IMR-90 (cell line): ENCODE measurements around the gene SH3GL2. TPM values are rescaled to one million over a fixed set of nuclear protein-coding genes. Genes with fewer than 3 reads are reported as not detected.

ENCODE experiments used
- ATAC-seq: fragments of 200-7000 bp; cut with Tn5 transposase; 2 replicates; pipeline ENCODE4 v1.9.1; 2020; ENCODE audit warnings: low read depth, mild to moderate bottlenecking, moderate library complexity
- BruUV-seq: library from RNA; stranded (reverse); fragments of 400-500 nt; replicated peaks from 2 replicates; lab custom pipeline; 2021; lab: Mats Ljungman, UMichigan
- CTCF ChIA-PET: fragments of 300-600 bp; formaldehyde crosslinking; extraction: SDS; loops from one replicate; lab custom pipeline; 2021; ENCODE audit warnings: antibody characterized with exemption; lab: Yijun Ruan, JAX
- POLR2A ChIA-PET: fragments of 300-600 bp; sonication (Branson Sonifier 250); formaldehyde crosslinking; loops from one replicate; lab custom pipeline; 2022; ENCODE audit warnings: antibody characterized with exemption; ENCODE audit not compliant: unreplicated experiment; lab: Charles Lee
- DNase-seq: peaks from one replicate; pipeline ENCODE4 v3.0.0; 2013
- H2AFZ ChIP-seq: replicated peaks from 2 replicates; pipeline ENCODE3; 2013; ENCODE audit warnings: low read length, mild to moderate bottlenecking; ENCODE audit not compliant: poor library complexity
- H2AK5ac ChIP-seq: 2 replicates; pipeline ENCODE4 v1.6.1; 2013; ENCODE audit warnings: low read depth, low read length, inconsistent platforms
- H2AK9ac ChIP-seq: replicated peaks from 2 replicates; pipeline ENCODE3; 2013; ENCODE audit warnings: mild to moderate bottlenecking, low read depth, low read length, moderate library complexity; ENCODE audit not compliant: poor library complexity
- H2BK120ac ChIP-seq: 2 replicates; pipeline ENCODE4 v1.6.1; 2013; ENCODE audit warnings: low read depth, low read length, inconsistent platforms
- H2BK15ac ChIP-seq: 3 replicates; pipeline ENCODE4 v1.6.1; 2013; ENCODE audit warnings: low read depth, low read length, inconsistent platforms
- H2BK20ac ChIP-seq: 2 replicates; pipeline ENCODE4 v1.6.1; 2013; ENCODE audit warnings: low read depth, mild to moderate bottlenecking, inconsistent platforms, low read length, moderate library complexity
- H2BK5ac ChIP-seq: 2 replicates; pipeline ENCODE4 v1.6.1; 2013; ENCODE audit warnings: mild to moderate bottlenecking, low read depth, low read length, inconsistent platforms; ENCODE audit not compliant: poor library complexity, severe bottlenecking
- H3K14ac ChIP-seq: replicated peaks from 2 replicates; pipeline ENCODE4 v1.6.1; 2013; ENCODE audit warnings: low read depth, low read length, inconsistent platforms
- H3K18ac ChIP-seq: 2 replicates; pipeline ENCODE4 v1.6.1; 2013; ENCODE audit warnings: low read depth, low read length, control low read depth
- H3K23ac ChIP-seq: 2 replicates; pipeline ENCODE4 v1.6.1; 2013; ENCODE audit warnings: low read depth, low read length, inconsistent platforms
- H3K27ac ChIP-seq: 2 replicates; pipeline ENCODE4 v1.5.1; 2013; ENCODE audit warnings: mild to moderate bottlenecking, control low read depth, low read length; ENCODE audit not compliant: insufficient read depth
- H3K27me3 ChIP-seq: 2 replicates; pipeline ENCODE4 v1.6.1; 2013; ENCODE audit warnings: low read length; ENCODE audit not compliant: control insufficient read depth, insufficient read depth
- H3K36me3 ChIP-seq: 2 replicates; pipeline ENCODE4 v1.6.1; 2013; ENCODE audit warnings: low read length, mixed read lengths; ENCODE audit not compliant: control insufficient read depth, insufficient read depth
- H3K4ac ChIP-seq: 2 replicates; pipeline ENCODE4 v1.6.1; 2013; ENCODE audit warnings: low read depth, low read length, inconsistent platforms
- H3K4me1 ChIP-seq: 2 replicates; pipeline ENCODE4 v1.6.1; 2013; ENCODE audit warnings: low read length, mixed read lengths; ENCODE audit not compliant: control insufficient read depth, insufficient read depth
- H3K4me2 ChIP-seq: 2 replicates; pipeline ENCODE4 v1.6.1; 2013; ENCODE audit warnings: low read depth, mild to moderate bottlenecking, control low read depth, low read length, moderate library complexity
- H3K4me3 ChIP-seq: 2 replicates; pipeline ENCODE4 v1.5.1; 2013; ENCODE audit warnings: low read depth, mild to moderate bottlenecking, control low read depth, low read length, moderate library complexity; ENCODE audit not compliant: insufficient read depth
- H3K56ac ChIP-seq: 2 replicates; pipeline ENCODE4 v1.6.1; 2013; ENCODE audit warnings: low read length, inconsistent platforms; ENCODE audit not compliant: insufficient read depth; ENCODE audit errors: extremely low read depth
- H3K79me1 ChIP-seq, 2 experiments: 2 replicates each; pipeline ENCODE4 v1.6.1; 2013; ENCODE audit warnings: low read length in 2 of 2, inconsistent platforms in 1 of 2, low read depth in 1 of 2
- H3K9ac ChIP-seq: 2 replicates; pipeline ENCODE4 v1.6.1; 2013; ENCODE audit warnings: low read depth, low read length, control low read depth
- H3K9me1 ChIP-seq: 2 replicates; pipeline ENCODE4 v1.6.1; 2013; ENCODE audit warnings: low read length, inconsistent platforms; ENCODE audit not compliant: insufficient read depth
- H3K9me3 ChIP-seq: 2 replicates; pipeline ENCODE4 v1.6.1; 2013; ENCODE audit warnings: low read length; ENCODE audit not compliant: control insufficient read depth, insufficient read depth
- H4K20me1 ChIP-seq: 2 replicates; pipeline ENCODE4 v1.6.1; 2013; ENCODE audit warnings: low read length, inconsistent platforms; ENCODE audit not compliant: insufficient read depth
- H4K5ac ChIP-seq: 2 replicates; pipeline ENCODE4 v1.6.1; 2013; ENCODE audit warnings: mild to moderate bottlenecking, low read depth, low read length, control low read depth
- H4K8ac ChIP-seq, 2 experiments: 2 replicates each; pipeline ENCODE4 v1.6.1; 2013; ENCODE audit warnings: low read depth in 2 of 2, low read length in 2 of 2, control low read depth in 1 of 2, inconsistent platforms in 1 of 2
- H4K91ac ChIP-seq: 2 replicates; pipeline ENCODE4 v1.6.1; 2013; ENCODE audit warnings: low read depth, low read length, inconsistent platforms; ENCODE audit not compliant: insufficient read depth
- BHLHE40 ChIP-seq: fragments of 150-350 bp; IDR thresholded peaks from 2 replicates; pipeline ENCODE4 v1.6.1; 2016; ENCODE audit warnings: mild to moderate bottlenecking, low read depth, low read length
- CEBPB ChIP-seq: IDR thresholded peaks from 2 replicates; pipeline ENCODE4 v1.6.1; 2012; ENCODE audit warnings: low read depth, low read length, improper control_type of control experiment
- CHD1 ChIP-seq: IDR thresholded peaks from 2 replicates; pipeline ENCODE4 v1.6.1; 2012; ENCODE audit warnings: low read depth, low read length, improper control_type of control experiment
- CTCF ChIP-seq: conservative IDR thresholded peaks from 2 replicates; pipeline ENCODE4 v1.5.1; 2012; ENCODE audit warnings: mild to moderate bottlenecking, low read depth, low read length, improper control_type of control experiment
- ELK1 ChIP-seq: fragments of 150-350 bp; IDR thresholded peaks from 2 replicates; pipeline ENCODE4 v1.6.1; 2016; ENCODE audit warnings: low read depth, mild to moderate bottlenecking, low read length, moderate library complexity, borderline replicate concordance
- FOS ChIP-seq: fragments of 150-350 bp; IDR thresholded peaks from 2 replicates; pipeline ENCODE4 v1.6.1; 2016; ENCODE audit warnings: low read depth, low read length
- MAFK ChIP-seq: IDR thresholded peaks from 2 replicates; pipeline ENCODE4 v1.6.1; 2012; ENCODE audit warnings: low read depth, low read length, improper control_type of control experiment
- MAZ ChIP-seq: IDR thresholded peaks from 2 replicates; pipeline ENCODE4 v1.6.1; 2012; ENCODE audit warnings: low read depth, mild to moderate bottlenecking, low read length, improper control_type of control experiment, moderate library complexity, borderline replicate concordance
- MXI1 ChIP-seq: IDR thresholded peaks from 2 replicates; pipeline ENCODE4 v1.6.1; 2012; ENCODE audit warnings: low read depth, mild to moderate bottlenecking, low read length, moderate library complexity, borderline replicate concordance
- NFE2L2 ChIP-seq: fragments of 150-350 bp; IDR thresholded peaks from 2 replicates; pipeline ENCODE4 v1.6.1; 2016; ENCODE audit warnings: low read depth, mild to moderate bottlenecking, low read length
- POLR2A ChIP-seq: IDR thresholded peaks from 2 replicates; pipeline ENCODE4 v1.6.1; 2012; ENCODE audit warnings: mild to moderate bottlenecking, low read depth, low read length
- RAD21 ChIP-seq: IDR thresholded peaks from 2 replicates; pipeline ENCODE4 v1.6.1; 2012; ENCODE audit warnings: low read length, improper control_type of control experiment
- RCOR1 ChIP-seq: IDR thresholded peaks from 2 replicates; pipeline ENCODE4 v1.6.1; 2012; ENCODE audit warnings: mild to moderate bottlenecking, low read length, improper control_type of control experiment; ENCODE audit not compliant: insufficient replicate concordance
- RFX5 ChIP-seq: IDR thresholded peaks from 2 replicates; pipeline ENCODE4 v1.8.0; 2012; ENCODE audit warnings: low read depth, mild to moderate bottlenecking, low read length, moderate library complexity
- SMC3 ChIP-seq: fragments of 150-350 bp; IDR thresholded peaks from 2 replicates; pipeline ENCODE4 v1.6.1; 2016; ENCODE audit warnings: low read depth, mild to moderate bottlenecking, antibody characterized with exemption, low read length, moderate library complexity
- USF2 ChIP-seq: fragments of 150-350 bp; IDR thresholded peaks from 2 replicates; pipeline ENCODE4 v1.6.1; 2017; ENCODE audit warnings: mild to moderate bottlenecking, antibody characterized with exemption, low read length, low read depth
- WGBS, 2 experiments: methylation state at CpG; one replicate each; pipeline versions ENCODE4 v1.1.5 to v1.1.7; 2013; ENCODE audit warnings: missing lambda C conversion rate in 2 of 2; ENCODE audit not compliant: insufficient read length in 1 of 2; ENCODE audit errors: extremely low coverage in 2 of 2; 5-methylcytosine and 5-hydroxymethylcytosine counted together
- dilution Hi-C: fragments of 300-500 bp; cut with HindIII; formaldehyde crosslinking; loops from one replicate; pipeline ENCODE4 v1.14.3; 2018; ENCODE audit warnings: low sequenced_read_pairs; ENCODE audit not compliant: unreplicated experiment
- in situ Hi-C: fragments of 300-500 bp; cut with MboI; formaldehyde crosslinking; loops from 3 replicates; pipeline ENCODE4 v1.14.3; 2019; ENCODE audit warnings: low sequenced_read_pairs, inconsistent platforms, mixed read lengths
- intact Hi-C: fragments of 100-400 bp; cut with micrococcal nuclease; formaldehyde crosslinking; loops from 2 replicates; pipeline ENCODE4 v1.10.0; 2022
- polyA plus RNA-seq, 3 experiments: library from polyadenylated mRNA; depleted of rRNA; stranded (reverse); fragments of >200 nt; gene quantifications; 2 replicates each; pipeline ENCODE4 v1.2.3, GENCODE V29; 2012; ENCODE audit warnings: low replicate concordance in 1 of 3
- total RNA-seq: library from RNA; depleted of rRNA; stranded (reverse); fragments of >200 nt; gene quantifications from 2 replicates; pipeline ENCODE4 v1.2.3, GENCODE V29; 2012

The SH3GL2 gene
- total and polyA plus RNA-seq, 2 of the 4 experiments (the other 2 are of a cell fraction) = under 0.01 to 0.05 TPM

DNA sequence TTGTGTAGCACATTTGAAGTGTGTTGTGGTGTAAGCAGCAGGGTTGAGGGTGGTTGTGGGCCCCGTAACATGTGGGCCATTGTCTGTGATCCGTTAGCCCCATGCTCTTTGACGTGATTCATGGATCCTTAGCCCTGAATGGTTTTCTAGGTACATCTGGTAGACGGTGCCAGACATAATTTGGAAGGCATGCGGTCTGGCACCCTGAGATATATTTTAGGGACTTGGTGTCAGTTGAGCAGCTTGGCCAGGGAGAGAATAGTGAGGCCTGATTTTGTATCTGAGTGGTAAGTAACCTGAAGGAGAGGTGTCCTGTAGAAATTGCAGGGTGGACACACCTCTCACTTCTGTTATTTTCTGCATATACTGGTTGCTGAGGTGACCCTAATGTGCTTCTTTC lies 10.9 kb downstream of the SH3GL2 start:
- H3K4me3 ChIP-seq = no peak overlapping the region
- ChIA-PET POLR2A (no interaction called here), CTCF (no interaction called here)
- no peak overlapping the region for H4K8ac ChIP-seq
- H2BK5ac ChIP-seq = no peak overlapping the region
- no peaks in the 10 kb centered on the region for H4K20me1 ChIP-seq
- dilution Hi-C loops = no loop called here
- H2AK9ac ChIP-seq = no peak overlapping the region
- no peak overlapping the region for H3K18ac ChIP-seq
- H3K4ac ChIP-seq = no peak overlapping the region
- in situ Hi-C loops = no loop called here
- no peaks in the 10 kb centered on the region for H3K4me1 ChIP-seq
- BruUV-seq = no TSS peak
- H2AK5ac ChIP-seq = no peak overlapping the region
- H3K9me1 ChIP-seq = no peaks in the 10 kb centered on the region; the same call in 1 of the 2 replicates
- no peaks in the 10 kb centered on the region for H3K79me1 ChIP-seq
- H3K9ac ChIP-seq = no peak overlapping the region
- no peak for ATAC-seq
- H3K9me3 ChIP-seq = no peaks in the 10 kb centered on the region
- no peak for TF ChIP-seq CEBPB
- no peak for TF ChIP-seq SMC3
- no peak for TF ChIP-seq CHD1
- no peak for TF ChIP-seq BHLHE40
- no peak for TF ChIP-seq MXI1
- TF ChIP-seq NFE2L2 = no peak
- TF ChIP-seq POLR2A = no peak
- no peak for TF ChIP-seq MAFK
- no peak for TF ChIP-seq RAD21
- TF ChIP-seq MAZ = no peak
- no peak for TF ChIP-seq USF2
- TF ChIP-seq ELK1 = no peak
- TF ChIP-seq RCOR1 = no peak
- TF ChIP-seq FOS = no peak
- no peak for TF ChIP-seq CTCF
- no peak for TF ChIP-seq RFX5
- intact Hi-C loops = no loop called here
- no peak overlapping the region for H2BK20ac ChIP-seq
- no peak overlapping the region for H3K27ac ChIP-seq
- no CpG with 5 or more reads among the region's 5 CpGs for WGBS, 2 experiments
- no peak overlapping the region for H2BK15ac ChIP-seq
- no peak overlapping the region for H4K5ac ChIP-seq
- H3K23ac ChIP-seq = no peak overlapping the region
- no peak overlapping the region for H2BK120ac ChIP-seq
- no peak overlapping the region for H4K91ac ChIP-seq
- H3K56ac ChIP-seq = no peak overlapping the region
- H3K14ac ChIP-seq = no peak overlapping the region
- no peak overlapping the region for H3K4me2 ChIP-seq
- DNase-seq = no peak
- no peaks in the 10 kb centered on the region for H3K36me3 ChIP-seq
- peaks cover 13% of the 10 kb centered on the region for H3K27me3 ChIP-seq
- H2AFZ ChIP-seq = no peak overlapping the region
